HG02798 (cell line): ENCODE results near the gene SGK2.

Source experiments
- ATAC-seq: cut with Tn5 transposase; IDR thresholded peaks from one replicate; pipeline ENCODE4 v1.9.1; 2021; ENCODE audit warnings: mild to moderate bottlenecking; ENCODE audit not compliant: unreplicated experiment, poor library complexity

The SGK2 gene

GRCh38 chr20:43535370-43536004 lies 23.3 kb upstream of the SGK2 start:
- no peak for ATAC-seq

DNA sequence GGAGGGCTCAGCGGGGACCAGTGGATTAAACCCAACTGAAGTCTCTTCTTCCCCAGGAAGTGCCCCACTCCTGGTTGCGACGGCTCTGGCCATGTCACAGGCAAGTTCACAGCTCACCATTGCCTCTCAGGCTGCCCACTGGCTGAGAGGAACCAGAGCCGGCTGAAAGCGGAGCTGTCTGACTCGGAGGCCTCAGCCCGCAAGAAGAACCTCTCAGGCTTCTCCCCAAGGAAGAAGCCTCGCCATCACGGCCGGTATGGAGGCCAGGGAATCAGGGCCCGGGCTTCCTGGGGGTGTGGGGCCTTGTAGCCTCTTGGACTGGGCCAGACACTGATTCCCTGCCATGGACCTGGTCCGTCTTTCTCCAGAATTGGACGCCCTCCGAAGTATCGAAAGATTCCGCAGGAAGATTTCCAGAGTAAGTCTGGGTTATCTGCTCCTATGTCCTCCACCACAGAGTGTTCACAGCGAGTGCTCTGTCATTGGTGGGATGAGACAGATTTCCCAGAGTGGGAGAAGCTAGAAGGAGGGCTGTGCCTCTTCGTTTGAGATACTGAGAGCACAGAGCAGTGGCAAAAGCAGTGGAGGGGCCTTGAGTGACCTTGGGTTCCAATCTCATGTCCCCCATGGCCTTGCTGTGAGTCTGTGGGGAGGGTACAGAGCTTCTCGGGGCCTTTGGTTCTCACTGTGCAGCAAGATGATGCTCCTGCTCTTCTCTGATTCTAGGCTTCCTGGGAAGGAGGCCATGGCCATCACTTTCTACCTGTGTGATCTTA lies 22.6 kb upstream of the SGK2 start:
- no peak for ATAC-seq

- no peak for ATAC-seq
Observed at GRCh38 chr20:43536817-43537440, 21.9 kb upstream of the SGK2 start.

GRCh38 chr20:43537921-43538877 lies 20.6 kb upstream of the SGK2 start:
- no peak for ATAC-seq

DNA sequence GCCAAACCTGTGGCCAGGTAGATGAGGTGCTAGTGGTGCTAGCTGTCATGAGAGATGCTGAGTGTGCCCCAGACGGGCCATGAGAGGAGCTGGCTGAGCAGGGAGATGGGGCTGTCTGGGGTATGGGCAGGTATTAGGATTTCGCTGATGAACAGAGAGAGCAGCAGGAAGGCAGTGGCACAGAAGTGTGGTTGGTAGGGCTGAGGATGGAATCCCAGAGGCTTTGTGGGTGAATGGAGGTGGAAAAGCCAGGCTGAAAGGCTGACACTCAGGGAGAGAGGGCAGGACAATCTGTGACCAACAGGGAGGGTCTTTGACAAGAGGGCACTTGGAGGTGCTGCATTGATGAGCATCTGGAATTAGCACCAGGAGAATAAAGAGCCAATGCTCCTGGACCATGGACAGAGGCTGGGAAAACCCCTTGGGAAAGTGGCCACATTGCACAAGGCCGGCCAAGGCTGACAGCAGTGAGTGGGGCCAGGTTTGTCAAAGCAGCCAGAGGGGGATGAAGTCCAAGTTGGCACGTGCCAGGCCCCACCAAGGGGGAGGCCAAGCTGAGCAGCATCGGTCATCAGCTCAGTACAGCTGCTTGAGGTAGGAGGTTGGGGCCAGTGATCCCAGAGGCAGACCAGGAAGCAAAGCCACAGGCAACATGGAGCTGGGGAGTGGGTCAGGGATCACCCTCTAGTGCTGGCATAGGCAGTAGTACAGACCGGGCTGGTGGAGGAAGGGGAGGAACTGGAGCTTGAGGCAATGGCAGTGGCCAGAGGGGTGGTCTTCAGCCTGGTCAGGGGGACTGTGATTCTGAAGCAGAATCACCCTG lies 19.7 kb upstream of the SGK2 start:
- no peak for ATAC-seq

DNA sequence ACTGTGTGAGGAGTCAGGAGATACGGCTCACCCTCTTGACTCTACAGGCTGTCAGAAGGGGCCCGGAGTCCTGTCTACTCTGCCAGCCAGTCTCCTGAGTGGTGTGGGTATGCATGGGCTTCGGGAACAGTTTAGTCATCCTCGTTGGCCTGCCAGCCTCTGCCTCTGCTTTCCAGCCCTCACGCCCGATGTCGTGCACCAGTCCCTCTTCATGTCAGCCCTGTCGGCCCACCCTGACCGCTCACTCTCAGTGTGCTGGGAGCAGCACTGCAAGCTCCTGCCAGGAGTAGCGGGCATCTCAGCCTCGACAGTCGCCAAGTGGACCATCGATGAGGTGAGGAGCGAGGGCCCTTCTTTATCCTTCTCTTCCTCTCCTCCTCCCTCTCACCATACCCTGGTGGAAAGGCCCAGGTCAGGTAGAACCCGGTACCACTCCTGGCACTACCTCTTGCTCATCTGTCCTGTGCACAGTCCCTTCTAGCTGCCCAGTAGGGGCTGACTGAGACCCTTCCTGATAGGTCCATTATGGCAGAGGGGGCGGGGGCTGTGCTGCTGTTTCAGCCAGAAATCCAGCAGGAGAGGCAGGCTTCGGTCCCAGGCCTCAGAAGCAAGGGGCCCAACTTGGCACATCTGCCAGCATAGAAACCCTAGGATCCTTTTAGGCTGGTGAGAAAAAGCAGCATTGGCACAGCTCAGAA lies 18.7 kb upstream of the SGK2 start:
- ATAC-seq: no peak

- no peak for ATAC-seq
Observed at GRCh38 chr20:43540673-43541060, 18.2 kb upstream of the SGK2 start.

DNA sequence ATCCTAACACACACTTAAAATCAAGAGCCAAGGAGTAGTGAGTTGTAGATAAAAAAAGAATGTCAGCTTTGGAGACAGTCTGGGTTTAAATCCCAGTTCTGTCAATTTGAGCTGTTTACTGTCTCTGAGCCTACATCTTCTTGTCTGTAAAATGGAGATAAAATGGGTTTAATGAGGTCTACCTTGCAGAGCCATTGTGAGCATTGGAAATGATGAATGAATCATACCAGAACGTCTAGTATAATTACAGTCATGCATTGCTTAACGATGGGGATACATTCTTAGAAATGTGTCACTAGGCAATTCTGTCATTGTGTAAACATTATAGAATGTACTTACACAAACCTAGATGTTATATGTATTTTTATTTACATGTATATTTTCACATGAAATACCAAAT lies 17.6 kb upstream of the SGK2 start:
- ATAC-seq: no peak

DNA sequence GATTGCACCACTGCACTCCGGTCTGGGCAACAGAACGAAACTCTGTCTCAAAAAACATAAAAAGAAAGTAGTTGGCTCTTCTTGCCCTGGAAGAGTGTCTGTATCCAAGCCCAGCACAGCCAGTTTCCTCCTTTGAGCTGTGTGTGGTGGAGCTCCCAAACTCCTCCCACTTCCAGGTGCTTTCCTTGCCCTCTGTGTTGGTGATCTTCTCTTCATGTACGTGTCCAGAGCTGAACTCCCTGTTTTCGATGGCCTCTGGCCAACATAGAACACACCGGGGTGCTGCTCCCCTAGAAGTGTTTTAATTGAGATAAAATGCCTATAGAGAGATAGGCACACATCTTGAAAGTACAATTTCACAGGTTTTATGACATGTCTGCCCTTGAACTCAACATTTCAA lies 16.7 kb upstream of the SGK2 start:
- ATAC-seq: no peak

- ATAC-seq: no peak
Observed at GRCh38 chr20:43542674-43543073, 16.2 kb upstream of the SGK2 start.

DNA sequence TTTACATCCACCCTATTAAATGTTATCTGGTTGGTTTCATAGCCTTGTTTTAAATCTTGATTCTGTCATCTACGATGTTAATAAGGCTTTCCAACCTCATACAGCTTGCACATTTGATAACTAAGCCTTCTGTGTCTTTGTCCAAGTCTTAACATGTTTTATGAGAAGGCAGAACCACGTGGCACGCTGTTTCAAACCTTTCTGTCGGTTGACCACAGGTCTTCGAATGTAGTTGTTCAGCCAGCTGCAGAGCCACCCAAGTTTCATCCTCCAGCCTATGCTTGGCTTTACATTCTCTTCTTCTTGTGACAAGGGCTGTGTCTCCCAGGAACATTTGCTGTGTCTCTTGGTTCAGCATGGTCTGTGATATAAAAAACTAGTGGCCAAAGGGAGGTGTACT lies 15.7 kb upstream of the SGK2 start:
- ATAC-seq: no peak

DNA sequence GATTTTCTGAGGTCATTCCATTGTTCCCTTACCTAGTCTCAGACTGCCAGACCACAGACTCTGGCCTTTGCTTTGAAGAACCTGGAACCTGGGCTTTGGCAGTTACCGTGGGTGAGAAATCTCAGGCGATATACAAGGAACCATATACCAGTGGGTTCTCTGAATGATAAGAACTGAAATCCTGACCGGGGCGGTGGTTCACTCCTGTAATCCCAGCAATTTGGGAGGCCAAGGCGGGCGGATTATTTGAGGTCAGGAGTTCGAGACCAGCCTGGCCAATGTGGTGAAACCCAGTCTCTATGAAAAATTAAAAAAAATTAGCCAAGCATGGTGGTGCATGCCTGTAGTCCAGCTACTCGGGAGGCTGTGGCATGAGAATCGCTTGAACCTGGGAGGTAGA lies 14.3 kb upstream of the SGK2 start:
- no peak for ATAC-seq

DNA sequence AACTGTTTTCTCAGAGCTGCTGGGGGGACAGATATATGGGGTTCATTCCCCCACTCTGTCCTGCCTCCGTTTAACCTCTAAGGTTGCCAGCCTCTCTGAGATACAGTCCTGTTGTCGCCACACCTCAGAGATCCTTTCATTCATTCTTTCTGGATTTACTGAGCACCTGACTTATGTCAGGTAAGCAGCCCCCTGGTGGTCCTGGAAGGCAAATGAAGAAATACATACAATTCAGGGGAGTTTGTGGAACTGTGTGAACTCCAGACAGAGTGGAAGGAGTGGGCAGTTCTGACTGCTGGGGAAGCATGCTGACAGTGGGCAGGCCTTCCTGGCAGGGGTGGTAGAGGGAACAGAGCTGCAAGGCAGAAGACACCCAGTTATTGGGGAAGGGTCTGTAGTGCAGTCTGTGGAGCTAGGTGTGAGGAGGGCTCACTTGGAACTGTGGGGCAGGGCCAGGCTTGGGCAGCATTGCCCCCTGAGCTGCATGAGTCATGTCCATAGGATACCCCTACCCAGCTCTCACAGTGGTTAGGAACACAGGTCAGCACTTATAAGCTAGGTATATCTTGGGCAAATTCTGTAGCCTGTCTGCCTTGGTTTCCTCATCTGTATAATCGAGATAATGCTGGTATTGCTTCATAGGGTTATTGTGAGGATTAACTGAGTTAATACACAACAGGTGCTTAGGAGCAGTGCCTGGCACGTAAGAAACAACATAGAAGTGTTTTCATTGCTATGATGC lies 12.8 kb upstream of the SGK2 start:
- no peak for ATAC-seq

- no peak for ATAC-seq
Observed at GRCh38 chr20:43548273-43548880, 10.4 kb upstream of the SGK2 start.

GRCh38 chr20:43549416-43550065 lies 9.3 kb upstream of the SGK2 start:
- no peak for ATAC-seq

GRCh38 chr20:43550456-43550855 lies 8.4 kb upstream of the SGK2 start:
- ATAC-seq: no peak

DNA sequence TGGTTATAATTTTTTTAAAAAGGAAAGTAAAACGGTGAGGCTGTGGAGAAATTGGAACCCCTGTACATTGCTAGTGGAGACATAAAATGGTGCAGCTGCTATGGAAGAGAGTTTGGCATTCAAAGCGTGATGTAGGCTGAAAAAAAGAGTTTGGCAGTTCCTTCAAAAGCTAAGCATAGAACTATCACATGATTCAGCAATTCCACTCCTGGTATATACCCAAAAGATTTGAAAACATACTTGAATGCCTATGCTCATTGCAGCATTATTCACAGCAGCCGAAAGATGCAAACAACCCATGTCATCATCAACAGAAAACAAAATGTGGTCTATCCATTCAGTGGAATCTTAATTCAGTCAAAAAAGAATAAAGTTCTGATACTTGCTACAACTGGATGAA lies 4.5 kb upstream of the SGK2 start:
- no peak for ATAC-seq
